Panc1 (cell line): ENCODE measurements around the gene C6orf62. TPM values are rescaled to one million over a fixed set of nuclear protein-coding genes. Genes with fewer than 3 reads are reported as not detected.

ENCODE experiments used
- ATAC-seq: fragments of 200-7000 bp; cut with Tn5 transposase; 2 replicates; pipeline ENCODE4 v1.9.1; 2020; ENCODE audit warnings: mild to moderate bottlenecking, moderate library complexity
- Bru-seq: library from RNA; stranded (reverse); fragments of 400-500 nt; gene quantifications from one replicate; lab custom pipeline; 2021; lab: Mats Ljungman, UMichigan
- BruChase-seq, 2 experiments: library from RNA; stranded (reverse); fragments of 400-500 nt; gene quantifications; one replicate each; lab custom pipeline; 2021; lab: Mats Ljungman, UMichigan
- BruUV-seq: library from RNA; stranded (reverse); fragments of 400-500 nt; replicated peaks from 2 replicates; lab custom pipeline; 2021; lab: Mats Ljungman, UMichigan
- CTCF ChIA-PET: fragments of 300-600 bp; sonication (Branson Sonifier 250); formaldehyde crosslinking; loops from one replicate; lab custom pipeline; 2022; ENCODE audit warnings: antibody characterized with exemption; lab: Charles Lee
- POLR2A ChIA-PET: fragments of 300-600 bp; sonication (Branson Sonifier 250); formaldehyde crosslinking; loops from one replicate; lab custom pipeline; 2022; ENCODE audit warnings: antibody characterized with exemption; lab: Charles Lee
- DNase-seq: peaks from one replicate; pipeline ENCODE4 v3.0.0-alpha.2; 2010; ENCODE audit warnings: low read depth, low spot score
- H3K27ac ChIP-seq: 2 replicates; pipeline ENCODE4 v1.5.1; 2011; ENCODE audit warnings: mild to moderate bottlenecking, low read length, inconsistent platforms
- H3K27me3 ChIP-seq: fragments of 200-500 bp; sonication (Bioruptor generic); 2 replicates; pipeline ENCODE4 v1.6.0; 2014; ENCODE audit warnings: low read length, inconsistent platforms; ENCODE audit not compliant: control insufficient read depth, insufficient read depth
- H3K36me3 ChIP-seq: fragments of 200-500 bp; sonication (Bioruptor generic); 2 replicates; pipeline ENCODE4 v1.5.1; 2014; ENCODE audit warnings: inconsistent platforms, mild to moderate bottlenecking, low read length, moderate library complexity; ENCODE audit not compliant: control insufficient read depth, insufficient read depth
- H3K4me1 ChIP-seq: 2 replicates; pipeline ENCODE4 v1.5.1; 2011; ENCODE audit warnings: inconsistent platforms, mild to moderate bottlenecking, low read length, moderate library complexity; ENCODE audit not compliant: control insufficient read depth, insufficient read depth
- H3K4me3 ChIP-seq, 2 experiments: 2 replicates each; pipeline ENCODE4 v1.5.1; 2011 to 2012; ENCODE audit warnings: low read depth in 2 of 2, low read length in 2 of 2, mild to moderate bottlenecking in 2 of 2, inconsistent platforms in 1 of 2, moderate library complexity in 1 of 2
- H3K9me3 ChIP-seq: fragments of 200-500 bp; sonication (Bioruptor generic); 2 replicates; pipeline ENCODE4 v1.5.1; 2014; ENCODE audit warnings: low read depth, mild to moderate bottlenecking, inconsistent platforms, low read length, moderate library complexity; ENCODE audit not compliant: control insufficient read depth, insufficient read depth
- CTCF ChIP-seq: fragments of 450-650 bp; IDR thresholded peaks from 2 replicates; pipeline ENCODE4 v1.5.1; 2017; ENCODE audit warnings: mild to moderate bottlenecking
- POLR2AphosphoS5 ChIP-seq: IDR thresholded peaks from 2 replicates; pipeline ENCODE4 v1.6.1; 2012; ENCODE audit warnings: mild to moderate bottlenecking, low read depth, low read length, moderate library complexity
- REST ChIP-seq, 2 experiments: IDR thresholded peaks; 2 replicates each; pipeline ENCODE4 v1.6.1; 2011 to 2012; ENCODE audit warnings: low read depth in 2 of 2, control low read depth in 1 of 2, low read length in 1 of 2, mild to moderate bottlenecking in 1 of 2, moderate library complexity in 1 of 2; ENCODE audit not compliant: insufficient read depth in 1 of 2
- SIN3A ChIP-seq: IDR thresholded peaks from 2 replicates; pipeline ENCODE4 v1.6.1; 2012; ENCODE audit warnings: low read depth, mild to moderate bottlenecking, low read length, moderate library complexity, borderline replicate concordance; ENCODE audit not compliant: insufficient read depth
- TCF7L2 ChIP-seq: IDR thresholded peaks from 2 replicates; pipeline ENCODE4 v1.6.1; 2011; ENCODE audit warnings: mild to moderate bottlenecking, low read depth, low read length, inconsistent platforms
- in situ Hi-C: cut with HindIII; loops from 2 replicates; pipeline ENCODE4 v1.10.0; 2016; ENCODE audit warnings: low sequenced_read_pairs, low pct_unique_long_range_greater_than_20kb
- intact Hi-C: fragments of 100-400 bp; cut with micrococcal nuclease; formaldehyde crosslinking; loops from one replicate; pipeline ENCODE4 v1.10.0; 2022; ENCODE audit not compliant: unreplicated experiment
- long read RNA-seq: library from polyadenylated mRNA; unstranded; transcript quantifications from one replicate; pipeline ENCODE4 v2.0.0, GENCODE V29; 2021; ENCODE audit not compliant: unreplicated experiment
- polyA plus RNA-seq: library from polyadenylated mRNA; unstranded; fragments of >200 nt; gene quantifications from one replicate; pipeline ENCODE4 v1.2.1, GENCODE V29; 2012; ENCODE audit warnings: missing spikeins; ENCODE audit not compliant: insufficient read length
- total RNA-seq: library from RNA; stranded (reverse); gene quantifications from one replicate; pipeline ENCODE4 v1.2.1, GENCODE V29; 2021; ENCODE audit not compliant: unreplicated experiment

Gene C6orf62
- total RNA-seq (153 TPM), Bru-seq, nascent RNA (percentile 98 among the genes with signal in this experiment), BruChase-seq, experiment 1, labeled RNA remaining after a 2-hour chase (percentile 99 among the genes with signal in this experiment), BruChase-seq, experiment 2, labeled RNA remaining after a 6-hour chase (percentile 99 among the genes with signal in this experiment)
- polyA plus RNA-seq = 53.5 TPM
- long read RNA-seq, full-length matches to known transcripts = 45 of 66 reads
- long read RNA-seq, partial matches to known transcripts = 7 of 66 reads
- long read RNA-seq, other reads (novel, unspliced or antisense) = 14 of 66 reads

- BruUV-seq = TSS peak; percentile 73
- intact Hi-C loops = no loop called here
These were observed at the start of gene C6orf62 for GRCh38 chr6:24719125-24719971. TSS of gene C6orf62 (minus strand) at chr6:24719154. CDS start at chr6:24718668, 486 bp downstream.

GRCh38 chr6:24768361-24768760, 49.4 kb upstream of the C6orf62 start:
- Histone ChIP-seq H3K9me3 (no peaks in the 10 kb centered on the region), H3K36me3 (no peaks in the 10 kb centered on the region), H3K27me3 (no peaks in the 10 kb centered on the region), H3K4me1 (no peaks in the 10 kb centered on the region), H3K27ac (no peak overlapping the region), H3K4me3 (no peak overlapping the region)
- in situ Hi-C loops (no loop called here), intact Hi-C loops (loop anchor here (5.0 to 10.0 kb wide), 2 partner anchors 186 to 244 kb away; no protein-coding TSS in a partner anchor)
- no TSS peak for BruUV-seq
- DNase-seq (no peak), ATAC-seq (no peak)
- TF ChIP-seq POLR2AphosphoS5 (no peak), SIN3A (no peak)
- CTCF ChIA-PET = no interaction called here
- POLR2A ChIA-PET = no interaction called here

More at GRCh38 chr6:24719125-24719971, at the start of gene C6orf62:
- Histone ChIP-seq H3K27me3 (no peaks in the 10 kb centered on the region), H3K36me3 (peaks cover 34% of the 10 kb centered on the region), H3K4me1 (peaks cover 16% of the 10 kb centered on the region), H3K4me3 (peak within 1 kb of the TSS; percentile 88 to 93), H3K27ac (peak within 1 kb of the TSS; percentile 98), H3K9me3 (no peaks in the 10 kb centered on the region)
- CTCF ChIA-PET = no interaction called here
- in situ Hi-C loops = no loop called here
- DNase-seq (no peak), ATAC-seq (no peak)
- POLR2A ChIA-PET = interaction anchor here (0.7 kb wide), 1 partner anchor 59 kb away, joined by 14 read pairs; no protein-coding TSS in a partner anchor
- TF ChIP-seq CTCF (no peak), TCF7L2 (no peak), SIN3A (0 out of 2 replicates have a peak, but pooled peaks have one; percentile 31), POLR2AphosphoS5 (peak; percentile 71)

GRCh38 chr6:24766680-24767462, 47.9 kb upstream of the C6orf62 start:
- POLR2A ChIA-PET = interaction anchor here (0.7 kb wide), 1 partner anchor 127 kb away, joined by 4 read pairs; no protein-coding TSS in a partner anchor
- in situ Hi-C loops = no loop called here
- no peaks in the 10 kb centered on the region for H3K36me3 ChIP-seq
- BruUV-seq = no TSS peak
- ATAC-seq = peak; percentile 74; the same call in 1 of the 2 replicates
- H3K4me1 ChIP-seq = no peaks in the 10 kb centered on the region
- intact Hi-C loops = loop anchor here (5.0 to 10.0 kb wide), 2 partner anchors 185 to 242 kb away; no protein-coding TSS in a partner anchor
- H3K4me3 ChIP-seq = no peak overlapping the region
- CTCF ChIA-PET = interaction anchor here (0.7 kb wide), 1 partner anchor 1880 kb away, joined by 4 read pairs; no protein-coding TSS in a partner anchor
- no peak overlapping the region for H3K27ac ChIP-seq
- DNase-seq = no peak
- no peak for TF ChIP-seq REST (IDR thresholded peaks at IDR 0.05; ENCODE audit: insufficient read depth in 1 of 2, low read depth in 2 of 2, low read length in 1 of 2)
- TF ChIP-seq POLR2AphosphoS5 = no peak
- TF ChIP-seq TCF7L2 = no peak
- TF ChIP-seq SIN3A = no peak
- TF ChIP-seq CTCF = no peak; the same call in 1 of the 2 replicates
- H3K9me3 ChIP-seq = no peaks in the 10 kb centered on the region
- no peaks in the 10 kb centered on the region for H3K27me3 ChIP-seq
